Osteoblast (primary cell): ENCODE measurements around the gene EXOC6. TPM values are rescaled to one million over a fixed set of nuclear protein-coding genes. Genes with fewer than 3 reads are reported as not detected.

Experiments used
- DNase-seq: peaks from one replicate; pipeline ENCODE4 v3.0.0; 2011; ENCODE audit warnings: low spot score, mixed read lengths; ENCODE audit not compliant: insufficient read length; ENCODE audit errors: missing footprints
- H2AFZ ChIP-seq: 2 replicates; pipeline ENCODE4 v1.6.0; 2011; ENCODE audit warnings: mild to moderate bottlenecking, low read length
- H3K27ac ChIP-seq: 2 replicates; pipeline ENCODE4 v1.5.1; 2011; ENCODE audit warnings: mild to moderate bottlenecking, low read depth, low read length, moderate library complexity
- H3K27me3 ChIP-seq: 2 replicates; pipeline ENCODE4 v1.6.0; 2012; ENCODE audit warnings: mild to moderate bottlenecking, control low read depth, inconsistent platforms, low read length, moderate library complexity; ENCODE audit not compliant: insufficient read depth
- H3K36me3 ChIP-seq: 2 replicates; pipeline ENCODE4 v1.5.1; 2011; ENCODE audit warnings: mild to moderate bottlenecking, low read length, control low read depth, moderate library complexity; ENCODE audit not compliant: insufficient read depth
- H3K4me1 ChIP-seq: 2 replicates; pipeline ENCODE4 v1.5.1; 2011; ENCODE audit warnings: mild to moderate bottlenecking, low read length, control low read depth, moderate library complexity; ENCODE audit not compliant: insufficient read depth
- H3K4me2 ChIP-seq: 2 replicates; pipeline ENCODE4 v1.6.0; 2011; ENCODE audit warnings: mild to moderate bottlenecking, low read length; ENCODE audit not compliant: insufficient read depth
- H3K4me3 ChIP-seq: fragments of 200-600 bp; sonication (generic); 3 replicates; pipeline ENCODE4 v1.5.1; 2012; ENCODE audit warnings: mild to moderate bottlenecking, low read length, inconsistent platforms; ENCODE audit not compliant: insufficient read depth
- H3K79me2 ChIP-seq: 2 replicates; pipeline ENCODE4 v1.6.0; 2012; ENCODE audit warnings: mild to moderate bottlenecking, low read length, control low read depth, inconsistent platforms; ENCODE audit not compliant: insufficient read depth
- H3K9me3 ChIP-seq: 2 replicates; pipeline ENCODE4 v1.5.1; 2011; ENCODE audit warnings: low read depth, low read length, control low read depth
- H4K20me1 ChIP-seq: 2 replicates; pipeline ENCODE4 v1.6.0; 2012; ENCODE audit warnings: mild to moderate bottlenecking, low read length, control low read depth; ENCODE audit not compliant: insufficient read depth
- CTCF ChIP-seq: IDR thresholded peaks from 2 replicates; pipeline ENCODE4 v1.5.1; 2011; ENCODE audit warnings: mild to moderate bottlenecking, low read depth, low read length, moderate library complexity; ENCODE audit errors: extremely low read depth
- total RNA-seq: library from RNA; depleted of rRNA; stranded (reverse); fragments of >200 nt; gene quantifications from 2 replicates; pipeline ENCODE4 v1.2.3, GENCODE V29; 2012

The EXOC6 gene
- total RNA-seq, 1 donor = 8.7 TPM

GRCh38 chr10:92918603-92919002, 70.3 kb downstream of the EXOC6 start:
- Histone ChIP-seq H3K4me3 (no peak overlapping the region), H2AFZ (no peak overlapping the region), H3K4me1 (no peaks in the 10 kb centered on the region), H3K27me3 (no peaks in the 10 kb centered on the region), H3K36me3 (no peaks in the 10 kb centered on the region), H3K4me2 (no peak overlapping the region), H4K20me1 (no peaks in the 10 kb centered on the region), H3K27ac (no peak overlapping the region), H3K79me2 (no peaks in the 10 kb centered on the region), H3K9me3 (no peaks in the 10 kb centered on the region)
- TF ChIP-seq CTCF = no peak
- DNase-seq = no peak

GRCh38 chr10:92920866-92921265, 72.5 kb downstream of the EXOC6 start:
- no peaks in the 10 kb centered on the region for H3K4me1 ChIP-seq
- no peak overlapping the region for H3K27ac ChIP-seq
- H3K79me2 ChIP-seq = no peaks in the 10 kb centered on the region

GRCh38 chr10:92923416-92923815, 75.1 kb downstream of the EXOC6 start:
- Histone ChIP-seq H3K4me3 (no peak overlapping the region), H3K4me1 (no peaks in the 10 kb centered on the region), H3K9me3 (no peaks in the 10 kb centered on the region), H3K79me2 (no peaks in the 10 kb centered on the region), H3K4me2 (no peak overlapping the region), H3K27ac (no peak overlapping the region), H3K36me3 (no peaks in the 10 kb centered on the region), H4K20me1 (no peaks in the 10 kb centered on the region), H2AFZ (no peak overlapping the region), H3K27me3 (no peaks in the 10 kb centered on the region)
- TF ChIP-seq CTCF = no peak
- no peak for DNase-seq

More at GRCh38 chr10:92920866-92921265, 72.5 kb downstream of the EXOC6 start:
- Histone ChIP-seq H3K9me3 (no peaks in the 10 kb centered on the region), H3K27me3 (no peaks in the 10 kb centered on the region), H2AFZ (no peak overlapping the region), H3K4me2 (no peak overlapping the region), H3K36me3 (no peaks in the 10 kb centered on the region), H4K20me1 (no peaks in the 10 kb centered on the region), H3K4me3 (no peak overlapping the region)
- no peak for DNase-seq
- TF ChIP-seq CTCF = no peak

GRCh38 chr10:92929896-92930295, 81.6 kb downstream of the EXOC6 start:
- Histone ChIP-seq H3K4me3 (no peak overlapping the region), H3K79me2 (no peaks in the 10 kb centered on the region), H3K9me3 (no peaks in the 10 kb centered on the region), H3K27me3 (no peaks in the 10 kb centered on the region), H3K4me2 (no peak overlapping the region), H3K36me3 (no peaks in the 10 kb centered on the region), H4K20me1 (no peaks in the 10 kb centered on the region), H3K4me1 (no peaks in the 10 kb centered on the region), H2AFZ (no peak overlapping the region), H3K27ac (no peak overlapping the region)
- no peak for DNase-seq
- TF ChIP-seq CTCF = no peak
